H1 (cell line): Measurements from ENCODE around the gene RILP. TPM values are rescaled to one million over a fixed set of nuclear protein-coding genes. Genes with fewer than 3 reads are reported as not detected.

Experiments
- CTCF ChIA-PET: fragments of 300-600 bp; sonication (Branson Sonifier 250); formaldehyde crosslinking; loops from one replicate; lab custom pipeline; 2021; ENCODE audit not compliant: partially characterized antibody; lab: Charles Lee
- POLR2A ChIA-PET: fragments of 300-600 bp; sonication (Branson Sonifier 250); formaldehyde crosslinking; loops from one replicate; lab custom pipeline; 2021; ENCODE audit warnings: inconsistent platforms; ENCODE audit not compliant: partially characterized antibody; lab: Charles Lee
- DNase-seq, 2 experiments: peaks; one replicate each; pipeline versions ENCODE4 v3.0.0 to v3.0.0-alpha.2; 2010 to 2022; ENCODE audit warnings: low spot score in 2 of 2, low read depth in 1 of 2, mixed read lengths in 1 of 2
- FAIRE-seq: peaks from 2 replicates; lab custom pipeline; 2011; peaks lifted over from hg19 to GRCh38; lab: Jason Lieb, UNC
- H2AFZ ChIP-seq: 2 replicates; pipeline ENCODE4 v1.8.1; 2012; ENCODE audit warnings: low read length, inconsistent platforms
- H2AK5ac ChIP-seq: 2 replicates; pipeline ENCODE4 v1.6.1; 2013; ENCODE audit warnings: low read depth, low read length
- H2BK120ac ChIP-seq: replicated peaks from 2 replicates; pipeline ENCODE3; 2013; ENCODE audit warnings: low read depth, low read length, inconsistent platforms
- H2BK12ac ChIP-seq: 2 replicates; pipeline ENCODE4 v1.6.1; 2013; ENCODE audit warnings: low read depth, low read length
- H2BK15ac ChIP-seq: 2 replicates; pipeline ENCODE4 v1.6.1; 2013; ENCODE audit warnings: low read length
- H2BK20ac ChIP-seq: 2 replicates; pipeline ENCODE4 v1.6.1; 2013; ENCODE audit warnings: low read length
- H2BK5ac ChIP-seq: 2 replicates; pipeline ENCODE4 v1.6.1; 2013; ENCODE audit warnings: low read depth, low read length
- H3K14ac ChIP-seq: 2 replicates; pipeline ENCODE4 v1.6.1; 2013; ENCODE audit warnings: inconsistent platforms; ENCODE audit not compliant: insufficient read length
- H3K18ac ChIP-seq: 2 replicates; pipeline ENCODE4 v1.6.1; 2013; ENCODE audit warnings: low read length; ENCODE audit errors: extremely low read depth
- H3K23ac ChIP-seq: 2 replicates; pipeline ENCODE4 v1.6.1; 2013; ENCODE audit warnings: inconsistent platforms; ENCODE audit not compliant: insufficient read length
- H3K23me2 ChIP-seq: 2 replicates; pipeline ENCODE4 v1.6.1; 2013; ENCODE audit warnings: low read depth, low read length
- H3K27ac ChIP-seq: 2 replicates; pipeline ENCODE4 v1.6.1; 2011; ENCODE audit warnings: low read depth, low read length, inconsistent platforms
- H3K27me3 ChIP-seq, 4 experiments: replicated peaks in 1 of 4; 1 replicate in 1 of 4; 2 replicates in 3 of 4; pipeline versions ENCODE4 v1.6.1 to v1.8.1; 2011 to 2013; ENCODE audit warnings: low read length in 3 of 4, mild to moderate bottlenecking in 3 of 4, inconsistent platforms in 2 of 4, mixed read lengths in 2 of 4, moderate library complexity in 1 of 4; ENCODE audit not compliant: control insufficient read depth in 3 of 4, insufficient read depth in 3 of 4; ENCODE audit errors: extremely low read depth in 1 of 4
- H3K36me3 ChIP-seq, 4 experiments: 2 replicates each; pipeline versions ENCODE4 v1.6.1 to v1.8.1; 2011 to 2013; ENCODE audit warnings: mild to moderate bottlenecking in 4 of 4, low read length in 3 of 4, moderate library complexity in 2 of 4, control low read depth in 1 of 4, inconsistent platforms in 1 of 4; ENCODE audit not compliant: insufficient read depth in 4 of 4, control insufficient read depth in 2 of 4
- H3K4ac ChIP-seq: replicated peaks from 2 replicates; pipeline ENCODE3; 2013; ENCODE audit warnings: low read length, low read depth, mixed read lengths, inconsistent platforms; ENCODE audit not compliant: insufficient read length
- H3K4me1 ChIP-seq, 4 experiments: replicated peaks in 1 of 4; 1 replicate in 1 of 4; 2 replicates in 3 of 4; pipeline versions ENCODE4 v1.6.1 to v1.8.1; 2011 to 2013; ENCODE audit warnings: low read length in 3 of 4, inconsistent platforms in 2 of 4, mixed read lengths in 1 of 4; ENCODE audit not compliant: insufficient read depth in 4 of 4, control insufficient read depth in 3 of 4
- H3K4me2 ChIP-seq, 2 experiments: 2 replicates each; pipeline versions ENCODE4 v1.6.1 to v1.8.1; 2011 to 2013; ENCODE audit warnings: low read depth in 2 of 2, low read length in 2 of 2, control low read depth in 1 of 2, inconsistent platforms in 1 of 2, mild to moderate bottlenecking in 1 of 2; ENCODE audit not compliant: insufficient read depth in 1 of 2
- H3K4me3 ChIP-seq, 4 experiments: fragments of 200-600, 300-600 bp in 1 of 4; sonication (generic), shearing (Covaris generic), sonication (Bioruptor Twin) in 1 of 4; 2 replicates each; pipeline versions ENCODE4 v1.5.1 to v1.8.1; 2011 to 2016; ENCODE audit warnings: low read length in 4 of 4, low read depth in 3 of 4, control low read depth in 2 of 4, inconsistent platforms in 2 of 4, mild to moderate bottlenecking in 2 of 4, mixed read lengths in 1 of 4, moderate library complexity in 1 of 4; ENCODE audit not compliant: insufficient read depth in 2 of 4; ENCODE audit errors: extremely low read depth in 1 of 4
- H3K56ac ChIP-seq: replicated peaks from 2 replicates; pipeline ENCODE3; 2013; ENCODE audit warnings: low read depth, mild to moderate bottlenecking, mixed read lengths, low read length, inconsistent platforms; ENCODE audit not compliant: insufficient read length
- H3K79me1 ChIP-seq: 2 replicates; pipeline ENCODE4 v1.6.1; 2013; ENCODE audit warnings: low read depth, low read length, control low read depth
- H3K79me2 ChIP-seq, 2 experiments: 2 replicates each; pipeline versions ENCODE4 v1.6.1 to v1.8.1; 2012 to 2013; ENCODE audit warnings: low read length in 2 of 2, mild to moderate bottlenecking in 2 of 2, inconsistent platforms in 1 of 2; ENCODE audit not compliant: insufficient read depth in 2 of 2, control insufficient read depth in 1 of 2
- H3K9ac ChIP-seq, 4 experiments: replicated peaks in 1 of 4; 1 replicate in 1 of 4; 2 replicates in 3 of 4; pipeline versions ENCODE4 v1.6.1 to v1.8.1; 2011 to 2013; ENCODE audit warnings: low read depth in 3 of 4, low read length in 3 of 4, control low read depth in 2 of 4, mild to moderate bottlenecking in 2 of 4, moderate library complexity in 2 of 4, inconsistent platforms in 1 of 4; ENCODE audit errors: extremely low read depth in 1 of 4
- H3K9me3 ChIP-seq, 2 experiments: 2 replicates each; pipeline versions ENCODE4 v1.6.1 to v1.8.1; 2012 to 2013; ENCODE audit warnings: mild to moderate bottlenecking in 2 of 2, moderate library complexity in 2 of 2, control low read depth in 1 of 2, inconsistent platforms in 1 of 2, low read depth in 1 of 2, low read length in 1 of 2, mixed read lengths in 1 of 2; ENCODE audit not compliant: insufficient read depth in 2 of 2
- H4K20me1 ChIP-seq, 2 experiments: replicated peaks in 1 of 2; 2 replicates each; pipeline versions ENCODE3 to v1.8.1; 2011 to 2013; ENCODE audit warnings: inconsistent platforms in 2 of 2, low read length in 2 of 2, mild to moderate bottlenecking in 1 of 2; ENCODE audit not compliant: insufficient read depth in 2 of 2, control insufficient read depth in 1 of 2
- H4K5ac ChIP-seq: 2 replicates; pipeline ENCODE4 v1.6.1; 2013; ENCODE audit warnings: low read length, low read depth, mixed read lengths, inconsistent platforms; ENCODE audit not compliant: insufficient read length
- H4K8ac ChIP-seq: 2 replicates; pipeline ENCODE4 v1.8.0; 2013; ENCODE audit warnings: mild to moderate bottlenecking, moderate library complexity, low read length, inconsistent platforms; ENCODE audit not compliant: insufficient read depth; ENCODE audit errors: extremely low read depth
- H4K91ac ChIP-seq: replicated peaks from 2 replicates; pipeline ENCODE3; 2013; ENCODE audit warnings: low read length, mixed read lengths, inconsistent platforms; ENCODE audit not compliant: insufficient read length
- BACH1 ChIP-seq: IDR thresholded peaks from 2 replicates; pipeline ENCODE4 v1.6.1; 2012; ENCODE audit warnings: low read length, improper control_type of control experiment
- NANOG ChIP-seq: IDR thresholded peaks from 2 replicates; pipeline ENCODE4 v1.6.1; 2011; ENCODE audit warnings: low read length, low read depth, mild to moderate bottlenecking, inconsistent platforms; ENCODE audit not compliant: insufficient read depth, poor library complexity, severe bottlenecking
- WGBS, 2 experiments: shearing (Covaris generic) in 1 of 2; methylation state at CpG; one replicate each; pipeline versions ENCODE4 v1.1.6 to v1.1.7; 2013 to 2015; ENCODE audit warnings: low lambda C conversion rate in 2 of 2, mixed read lengths in 2 of 2, inconsistent platforms in 1 of 2, low coverage in 1 of 2, missing lambda C conversion rate in 1 of 2; ENCODE audit not compliant: insufficient replicate concordance in 2 of 2, insufficient coverage in 1 of 2, insufficient read length in 1 of 2; ENCODE audit errors: extremely low coverage in 1 of 2, missing lambda C conversion rate in 1 of 2; 5-methylcytosine and 5-hydroxymethylcytosine counted together
- polyA plus RNA-seq, 7 experiments: library from polyadenylated mRNA; depleted of rRNA in 3 of 7; stranded (reverse) in 5 of 7; unstranded in 2 of 7; fragments of >200 nt in 5 of 7; fragments of 200-250 nt in 2 of 7; gene quantifications; 1 replicate in 5 of 7; 2 replicates in 1 of 7; 4 replicates in 1 of 7; pipeline versions ENCODE4 v1.2.1 to v1.2.3, GENCODE V29; 2011 to 2013; ENCODE audit warnings: missing spikeins in 2 of 7, mixed read lengths in 2 of 7
- total RNA-seq: library from RNA; stranded (reverse); fragmentation: NEBNext Ultra II Directional; extraction: Animal tissue kit (Norgen Biotek cat#: 25700); gene quantifications from 2 replicates; pipeline ENCODE4 v1.2.1, GENCODE V29; 2021

Gene RILP
- total and polyA plus RNA-seq, 2 of the 8 experiments (the other 6 are each of a cell fraction or from before 2014, with no cell fraction given): 6.8 to 7.2 TPM

- Histone ChIP-seq H3K27ac (no peak overlapping the region), H2BK15ac (no peak overlapping the region), H2BK5ac (no peak overlapping the region), H2BK12ac (no peak overlapping the region), H2BK120ac (no peak overlapping the region), H3K27me3 (peaks cover 0 to 6% (median 2%) of the 10 kb centered on the region in 4 experiments; a peak in 3 of 7 replicates), H3K4me1 (peaks cover 0 to 15% (median 11%) of the 10 kb centered on the region in 4 experiments; a peak in 5 of 7 replicates), H4K20me1 (peaks cover 15 to 24% of the 10 kb centered on the region in 2 experiments), H3K9me3 (no peaks in the 10 kb centered on the region), H3K23ac (no peak overlapping the region), H3K79me1 (no peaks in the 10 kb centered on the region; the same call in 1 of the 2 replicates), H3K36me3 (peaks cover 42 to 60% (median 53%) of the 10 kb centered on the region in 4 experiments), H3K18ac (no peak overlapping the region), H3K4me3 (no peak overlapping the region), H3K9ac (no peak overlapping the region), H4K8ac (no peak overlapping the region; the same call in 1 of the 2 replicates), H2AK5ac (no peak overlapping the region), H3K79me2 (no peaks in the 10 kb centered on the region), H2AFZ (no peak overlapping the region), H3K56ac (no peak overlapping the region), H2BK20ac (no peak overlapping the region), H3K14ac (no peak overlapping the region), H3K23me2 (peaks cover 7% of the 10 kb centered on the region; the same call in 1 of the 2 replicates), H3K4me2 (no peak overlapping the region), H3K4ac (no peak overlapping the region), H4K91ac (no peak overlapping the region), H4K5ac (no peak overlapping the region)
- TF ChIP-seq BACH1 (no peak), NANOG (no peak)
- no peak for DNase-seq
- ChIA-PET POLR2A (interaction anchor here (4.8 to 6.5 kb wide), 2 partner anchors 12 to 20 kb away, joined by 44 to 65 read pairs; no protein-coding TSS in a partner anchor), CTCF (interaction anchor here (0.7 to 2.9 kb wide), 6 partner anchors 11 to 300 kb away, joined by 3 to 18 read pairs (median 4); no protein-coding TSS in a partner anchor)
- no peak for FAIRE-seq
- WGBS, 2 experiments: 89% methylated on average over 4 of the region's 4 CpGs; no CpG with 5 or more reads in 1 of the 2 experiments
Observed at GRCh38 chr17:1651559-1651844, 1.8 kb upstream of the RILP start.
